PFSK-1 (cell line): ENCODE measurements around the gene GUK1.

Source experiments
- POLR2AphosphoS5 ChIP-seq: IDR thresholded peaks from 2 replicates; pipeline ENCODE4 v1.6.1; 2012; ENCODE audit warnings: low read depth, mild to moderate bottlenecking, control low read depth, low read length, moderate library complexity
- SIN3A ChIP-seq: IDR thresholded peaks from 2 replicates; pipeline ENCODE4 v1.6.1; 2012; ENCODE audit warnings: mild to moderate bottlenecking, low read length, moderate library complexity, borderline replicate concordance; ENCODE audit not compliant: insufficient read depth
- TAF1 ChIP-seq: IDR thresholded peaks from 2 replicates; pipeline ENCODE4 v1.6.1; 2012; ENCODE audit warnings: low read length, control low read depth, borderline replicate concordance; ENCODE audit not compliant: insufficient read depth
- TF ChIP-seq, protein P1 (sequence below), 2 experiments: IDR thresholded peaks; 2 replicates each; pipeline versions ENCODE4 v1.6.1 to v1.8.0; 2011 to 2012; ENCODE audit warnings: low read depth in 2 of 2, low read length in 2 of 2, control low read depth in 1 of 2, inconsistent platforms in 1 of 2, mild to moderate bottlenecking in 1 of 2, moderate library complexity in 1 of 2; ENCODE audit not compliant: insufficient read depth in 1 of 2

DNA sequence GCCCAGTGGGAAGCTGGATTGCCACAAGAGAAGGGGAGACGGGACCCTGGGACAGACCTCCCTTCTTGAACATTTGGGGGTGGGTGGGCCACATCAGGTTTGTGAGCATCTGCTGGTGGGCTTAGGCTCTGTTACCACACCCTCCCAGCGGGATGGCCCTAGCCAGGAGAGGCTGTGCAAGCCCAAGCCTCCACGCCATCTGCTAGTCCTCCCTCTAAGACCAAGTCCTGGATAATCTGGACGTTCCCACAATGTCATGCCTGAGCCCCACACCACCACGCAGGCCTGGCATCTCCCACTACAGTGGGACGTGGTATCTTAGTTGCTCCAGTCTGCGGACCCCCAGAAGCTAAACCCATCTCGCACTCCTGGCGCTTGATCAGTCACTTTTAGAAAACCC is 21.8 kb downstream of the GUK1 start:
- TF ChIP-seq POLR2AphosphoS5 (no peak), SIN3A (no peak), TAF1 (no peak)
- TF ChIP-seq, protein P1, sequence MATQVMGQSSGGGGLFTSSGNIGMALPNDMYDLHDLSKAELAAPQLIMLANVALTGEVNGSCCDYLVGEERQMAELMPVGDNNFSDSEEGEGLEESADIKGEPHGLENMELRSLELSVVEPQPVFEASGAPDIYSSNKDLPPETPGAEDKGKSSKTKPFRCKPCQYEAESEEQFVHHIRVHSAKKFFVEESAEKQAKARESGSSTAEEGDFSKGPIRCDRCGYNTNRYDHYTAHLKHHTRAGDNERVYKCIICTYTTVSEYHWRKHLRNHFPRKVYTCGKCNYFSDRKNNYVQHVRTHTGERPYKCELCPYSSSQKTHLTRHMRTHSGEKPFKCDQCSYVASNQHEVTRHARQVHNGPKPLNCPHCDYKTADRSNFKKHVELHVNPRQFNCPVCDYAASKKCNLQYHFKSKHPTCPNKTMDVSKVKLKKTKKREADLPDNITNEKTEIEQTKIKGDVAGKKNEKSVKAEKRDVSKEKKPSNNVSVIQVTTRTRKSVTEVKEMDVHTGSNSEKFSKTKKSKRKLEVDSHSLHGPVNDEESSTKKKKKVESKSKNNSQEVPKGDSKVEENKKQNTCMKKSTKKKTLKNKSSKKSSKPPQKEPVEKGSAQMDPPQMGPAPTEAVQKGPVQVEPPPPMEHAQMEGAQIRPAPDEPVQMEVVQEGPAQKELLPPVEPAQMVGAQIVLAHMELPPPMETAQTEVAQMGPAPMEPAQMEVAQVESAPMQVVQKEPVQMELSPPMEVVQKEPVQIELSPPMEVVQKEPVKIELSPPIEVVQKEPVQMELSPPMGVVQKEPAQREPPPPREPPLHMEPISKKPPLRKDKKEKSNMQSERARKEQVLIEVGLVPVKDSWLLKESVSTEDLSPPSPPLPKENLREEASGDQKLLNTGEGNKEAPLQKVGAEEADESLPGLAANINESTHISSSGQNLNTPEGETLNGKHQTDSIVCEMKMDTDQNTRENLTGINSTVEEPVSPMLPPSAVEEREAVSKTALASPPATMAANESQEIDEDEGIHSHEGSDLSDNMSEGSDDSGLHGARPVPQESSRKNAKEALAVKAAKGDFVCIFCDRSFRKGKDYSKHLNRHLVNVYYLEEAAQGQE (IDR thresholded peaks at IDR 0.05; ENCODE audit: insufficient read depth in 1 of 2, low read depth in 2 of 2, low read length in 2 of 2) = no peak
